Measurements from ENCODE around the gene ANO1. TPM values are rescaled to one million over a fixed set of nuclear protein-coding genes. Genes with fewer than 3 reads are reported as not detected.

ANO1 gene
- polyA plus RNA-seq, 2 of the 4 experiments (the other 2 are of a cell fraction), result 0.27 to 0.44 TPM

- no peaks in the 10 kb centered on the region; the same call in 2 of the 3 replicates for H3K4me1 ChIP-seq
- ChIA-PET CTCF (interaction anchor here (0.9 to 1.4 kb wide), 4 partner anchors 13 to 166 kb away, joined by 3 to 6 read pairs (median 3); no protein-coding TSS in a partner anchor), POLR2A (no interaction called here)
- H3K9me3 ChIP-seq, result no peaks in the 10 kb centered on the region
- ATAC-seq (peak; percentile 44 to 57; a peak in 3 of 6 replicates), FAIRE-seq (no peak), DNase-seq (ENCODE audit: low read depth in 1 of 2, low spot score in 1 of 2) (peak; percentile 42 to 52)
- H3K4me2 ChIP-seq, result no peak overlapping the region
- TF ChIP-seq RNF2 (IDR thresholded peaks at IDR 0.05; ENCODE audit: borderline replicate concordance, low read depth) (no peak), ATOH8 (CRISPR knock-in tag; IDR thresholded peaks at IDR 0.05; ENCODE audit: low read depth) (no peak), BHLHE40 (IDR thresholded peaks at IDR 0.05; ENCODE audit: low read depth, low read length) (no peak), CBX8 (IDR thresholded peaks at IDR 0.05) (no peak), POLR2A (IDR thresholded peaks at IDR 0.05; ENCODE audit: low read length) (no peak), FOSL2 (IDR thresholded peaks at IDR 0.05) (no peak), FOSL2 (CRISPR knock-in tag; IDR thresholded peaks at IDR 0.05) (no peak), ZNF302 (CRISPR knock-in tag; IDR thresholded peaks at IDR 0.05) (no peak), CTCF (IDR thresholded peaks at IDR 0.05) (no peak)
- H3K4me3 ChIP-seq, result no peak overlapping the region
- no peak overlapping the region for H3K27ac ChIP-seq
- WGBS (ENCODE audit: missing lambda C conversion rate), result 59% methylated on average over 10 of the region's 10 CpGs
These were observed 2.6 kb downstream of the ANO1 start for GRCh38 chr11:70080763-70081162.

GRCh38 chr11:70082829-70083228, 4.7 kb downstream of the ANO1 start:
- WGBS (ENCODE audit: missing lambda C conversion rate), result 77% methylated on average over 4 of the region's 4 CpGs
- Histone ChIP-seq H3K4me3 (no peak overlapping the region), H3K9me3 (no peaks in the 10 kb centered on the region), H3K27ac (no peak overlapping the region), H3K4me2 (no peak overlapping the region), H3K4me1 (no peaks in the 10 kb centered on the region; the same call in 2 of the 3 replicates)
- TF ChIP-seq RAD21 (conservative IDR thresholded peaks at IDR 0.05 in 1 of 2, IDR thresholded peaks at IDR 0.05 in 1 of 2) (peak; percentile 18 to 31; a peak in 2 of 5 replicates), HOXB5 (CRISPR knock-in tag; IDR thresholded peaks at IDR 0.05) (no peak), CTCF (IDR thresholded peaks at IDR 0.05) (peak; percentile 34; the same call in 2 of the 3 replicates), SMC3 (IDR thresholded peaks at IDR 0.05) (peak; percentile 36; the same call in 1 of the 3 replicates)
- FAIRE-seq, result no peak
- ChIA-PET CTCF (interaction anchor here (0.6 to 2.1 kb wide), 6 partner anchors 12 to 167 kb away, joined by 3 to 8 read pairs (median 4); no protein-coding TSS in a partner anchor), POLR2A (no interaction called here)
- DNase-seq (ENCODE audit: low read depth in 1 of 2, low spot score in 1 of 2), result peak in 1 of 2 experiments; percentile 21
- 0 out of 6 replicates have a peak, but pooled peaks of 1 of the 2 experiments have one; percentile 9 for ATAC-seq

GRCh38 chr11:70084046-70084984, 6.2 kb downstream of the ANO1 start:
- ChIA-PET CTCF (interaction anchor here (1.0 to 2.1 kb wide), 3 partner anchors 14 to 163 kb away, joined by 3 to 5 read pairs (median 5); no protein-coding TSS in a partner anchor), POLR2A (no interaction called here)
- FAIRE-seq (no peak), ATAC-seq (no peak), DNase-seq (ENCODE audit: low read depth in 1 of 2, low spot score in 1 of 2) (no peak)
- Histone ChIP-seq H3K4me2 (no peak overlapping the region), H3K4me3 (no peak overlapping the region), H3K9me3 (no peaks in the 10 kb centered on the region), H3K4me1 (no peaks in the 10 kb centered on the region; the same call in 2 of the 3 replicates), H3K27ac (no peak overlapping the region)
- WGBS (ENCODE audit: missing lambda C conversion rate), result 83% methylated on average over 12 of the region's 15 CpGs
- TF ChIP-seq EHF (CRISPR knock-in tag; IDR thresholded peaks at IDR 0.05) (no peak), CTCF (IDR thresholded peaks at IDR 0.05) (no peak), TP53 (CRISPR knock-in tag; IDR thresholded peaks at IDR 0.05) (no peak), CEBPB (IDR thresholded peaks at IDR 0.05) (no peak), ZC3H11A (IDR thresholded peaks at IDR 0.05) (no peak), MAZ (IDR thresholded peaks at IDR 0.05; ENCODE audit: borderline replicate concordance, low read depth, low read length) (no peak), TFCP2L1 (CRISPR knock-in tag; IDR thresholded peaks at IDR 0.05) (no peak), MAX (IDR thresholded peaks at IDR 0.05) (no peak), FOXS1 (CRISPR knock-in tag; IDR thresholded peaks at IDR 0.05) (no peak), ATOH8 (CRISPR knock-in tag; IDR thresholded peaks at IDR 0.05; ENCODE audit: low read depth) (no peak), HOXA7 (CRISPR knock-in tag; IDR thresholded peaks at IDR 0.05) (no peak), USF2 (IDR thresholded peaks at IDR 0.05) (no peak)

Data from A549 (cell line).